NCI-H146 treated with DMSO at 0.1 percent for 48 hours (cell line): ENCODE results near the gene PCDHGA9.
"Not testable (repeated sequence)": the region's sequence is repeated elsewhere in the genome, so short reads cannot be mapped to it uniquely, and the experiment has no call there.

Source experiments
- DNase-seq: peaks from one replicate; lab custom pipeline; 2025; ENCODE audit not compliant: unreplicated experiment; lab: John Stamatoyannopoulos, UW

Gene PCDHGA9

DNA sequence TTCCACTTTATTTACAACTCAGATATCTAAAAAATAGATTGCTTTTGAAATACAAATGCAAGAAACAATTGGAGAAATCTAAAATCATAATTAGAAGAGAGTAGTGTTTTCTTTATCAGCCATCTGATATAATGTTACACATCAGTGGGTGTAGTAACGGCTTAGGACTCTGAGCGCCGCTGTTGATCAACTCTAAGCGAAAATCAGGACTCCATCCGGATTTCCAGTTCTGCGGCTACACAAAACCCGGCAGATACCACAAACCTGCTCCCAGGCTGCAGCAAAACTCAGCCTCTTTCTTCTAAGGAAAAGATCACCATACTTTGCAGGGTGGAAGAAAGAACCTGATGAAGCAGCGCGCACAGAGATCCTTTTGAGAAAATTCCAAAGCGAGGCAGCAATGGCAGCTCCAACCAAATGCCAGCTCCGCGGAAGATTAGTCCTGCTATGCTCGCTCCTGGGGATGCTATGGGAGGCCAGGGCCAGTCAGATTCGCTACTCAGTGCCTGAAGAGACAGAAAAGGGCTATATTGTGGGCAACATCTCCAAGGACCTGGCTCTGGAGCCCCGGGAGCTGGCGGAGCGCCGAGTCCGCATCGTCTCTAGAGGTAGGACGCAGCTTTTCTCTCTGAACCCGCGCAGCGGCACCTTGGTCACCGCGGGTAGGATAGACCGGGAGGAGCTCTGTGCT is at the start of gene PCDHGA9:
PCDHGA9 (plus strand) TSS at position 226 of the 691 bp plus-strand sequence; CDS start at position 401, 175 bp downstream.
- DNase-seq, result no peak

GRCh38 chr5:141354900-141355469 is 47.6 kb upstream of the PCDHGA9 start, which contains the start of gene PCDHGA4:
TSS of gene PCDHGA4 (plus strand) at chr5:141355021. CDS start at chr5:141355108, 87 bp downstream.
- DNase-seq, result no peak

- no peak for DNase-seq
These were observed 46.9 kb upstream of the PCDHGA9 start for GRCh38 chr5:141355641-141356040.

GRCh38 chr5:141356133-141356532 is 46.4 kb upstream of the PCDHGA9 start:
- DNase-seq, result no peak

GRCh38 chr5:141356950-141357349 is 45.6 kb upstream of the PCDHGA9 start:
- DNase-seq, result no peak

DNA sequence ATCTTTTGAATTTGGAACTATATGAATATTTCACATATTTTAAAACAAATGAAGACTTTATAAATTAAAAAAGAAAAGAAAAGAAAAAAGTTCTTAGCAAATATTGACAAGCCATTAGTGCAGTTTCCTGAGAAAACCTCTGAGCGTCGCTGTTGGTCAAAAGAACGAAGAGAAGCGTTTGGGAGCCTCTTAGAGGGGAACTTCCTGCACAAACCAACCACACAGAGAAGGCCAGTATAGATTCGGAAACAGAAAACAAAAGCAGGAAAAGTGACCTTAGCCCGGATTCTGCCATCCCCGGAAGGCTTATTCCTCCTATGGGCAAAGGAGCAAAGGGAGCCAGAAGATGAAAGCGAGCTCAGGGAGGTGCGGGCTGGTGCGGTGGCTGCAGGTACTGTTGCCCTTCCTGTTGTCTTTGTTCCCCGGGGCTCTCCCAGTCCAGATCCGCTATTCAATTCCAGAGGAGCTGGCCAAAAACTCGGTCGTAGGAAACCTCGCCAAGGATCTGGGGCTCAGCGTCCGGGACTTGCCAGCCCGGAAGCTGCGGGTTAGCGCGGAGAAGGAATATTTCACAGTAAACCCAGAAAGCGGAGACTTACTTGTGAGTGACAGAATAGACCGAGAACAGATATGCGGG is 42.7 kb upstream of the PCDHGA9 start, which contains the start of gene PCDHGB2:
PCDHGB2 (plus strand) TSS at position 205 of the 637 bp plus-strand sequence; CDS start at position 347, 142 bp downstream.
- no peak for DNase-seq

- DNase-seq, result no peak
These were observed 41.9 kb upstream of the PCDHGA9 start for GRCh38 chr5:141360685-141361084.

DNA sequence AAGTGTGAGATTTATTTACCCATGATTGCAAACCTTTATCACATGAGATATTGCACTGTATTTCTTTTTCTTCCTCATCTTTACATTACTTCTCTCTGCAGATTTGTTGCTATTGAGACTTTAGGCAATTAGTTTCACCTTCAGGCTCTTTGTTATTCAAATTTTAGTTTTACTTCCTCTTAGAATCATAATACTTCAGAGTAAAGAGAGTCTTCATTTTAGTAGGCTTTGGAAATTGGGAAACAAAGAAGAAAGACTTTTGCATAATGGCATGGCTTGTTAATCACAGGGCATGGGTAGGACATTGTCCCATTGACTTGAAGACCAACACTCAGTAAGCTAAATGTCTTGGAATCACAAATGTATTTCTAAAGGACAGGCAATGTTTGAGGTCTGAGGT is 39.9 kb upstream of the PCDHGA9 start:
- no peak for DNase-seq

DNA sequence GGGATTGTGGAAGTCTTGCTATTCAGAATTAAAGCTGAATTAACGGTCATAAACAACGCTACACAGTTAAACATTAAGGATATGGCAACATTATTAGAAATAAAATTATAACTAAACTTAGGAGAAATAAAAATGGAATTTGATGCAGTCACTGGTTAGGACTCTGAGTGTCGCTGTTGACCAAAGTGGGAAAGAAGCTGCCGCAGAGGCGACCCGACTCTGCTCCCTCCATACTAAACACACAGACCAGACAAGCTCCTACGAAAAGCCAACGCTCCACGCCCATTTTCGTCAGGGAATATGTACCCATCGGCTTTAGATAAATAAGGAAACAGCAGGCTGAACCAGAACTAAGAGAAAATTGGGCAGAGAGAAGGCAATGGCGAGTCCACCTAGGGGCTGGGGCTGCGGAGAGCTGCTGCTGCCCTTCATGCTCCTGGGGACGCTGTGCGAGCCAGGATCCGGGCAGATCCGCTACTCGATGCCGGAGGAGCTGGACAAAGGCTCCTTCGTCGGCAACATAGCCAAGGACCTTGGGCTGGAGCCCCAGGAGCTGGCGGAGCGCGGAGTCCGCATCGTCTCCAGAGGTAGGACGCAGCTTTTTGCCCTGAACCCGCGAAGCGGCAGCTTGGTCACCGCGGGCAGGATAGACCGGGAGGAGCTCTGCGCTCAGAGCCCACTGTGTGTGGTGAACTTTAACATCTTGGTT is 38.5 kb upstream of the PCDHGA9 start, which contains the start of gene PCDHGA5:
PCDHGA5 (plus strand) TSS at position 211 of the 709 bp plus-strand sequence; CDS start at position 380, 169 bp downstream.
- no peak for DNase-seq

GRCh38 chr5:141366016-141366896 is 36.3 kb upstream of the PCDHGA9 start:
- no peak for DNase-seq

DNA sequence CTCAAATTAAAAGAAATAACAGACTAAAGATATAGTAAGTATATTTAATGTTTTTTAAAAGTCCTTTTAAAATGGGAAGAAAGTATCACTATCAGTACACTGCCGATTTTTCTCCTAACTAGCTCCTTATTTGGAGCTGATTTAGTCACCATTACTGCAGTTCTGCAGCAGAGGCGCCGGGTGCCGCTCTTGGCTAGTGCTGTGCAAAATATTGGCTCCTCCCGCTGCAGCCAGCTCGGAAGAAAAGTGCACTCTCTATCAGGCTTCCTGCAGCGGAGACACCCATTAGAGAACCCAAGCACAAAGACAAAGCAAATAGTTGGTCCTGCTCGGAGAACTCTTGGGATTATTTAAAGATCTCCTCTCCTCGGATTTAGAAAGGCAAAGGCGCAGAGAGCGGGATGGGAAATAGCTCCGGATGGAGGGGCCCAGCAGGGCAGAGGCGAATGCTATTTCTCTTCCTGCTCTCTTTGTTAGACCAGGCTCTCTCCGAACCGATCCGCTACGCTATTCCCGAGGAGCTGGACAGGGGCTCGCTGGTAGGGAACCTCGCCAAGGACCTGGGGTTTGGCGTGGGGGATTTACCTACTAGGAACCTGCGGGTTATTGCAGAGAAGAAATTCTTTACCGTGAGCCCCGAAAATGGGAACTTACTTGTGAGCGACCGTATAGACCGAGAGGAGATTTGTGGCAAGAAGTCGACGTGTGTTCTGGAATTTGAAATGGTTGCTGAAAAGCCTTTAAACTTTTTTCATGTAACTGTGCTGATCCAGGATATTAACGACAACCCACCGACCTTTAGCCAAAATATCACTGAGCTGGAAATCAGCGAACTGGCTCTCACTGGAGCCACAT is 32.4 kb upstream of the PCDHGA9 start, which contains the start of gene PCDHGB3:
PCDHGB3 (plus strand) TSS at position 249 of the 855 bp plus-strand sequence; CDS start at position 402, 153 bp downstream.
- no peak for DNase-seq

DNA sequence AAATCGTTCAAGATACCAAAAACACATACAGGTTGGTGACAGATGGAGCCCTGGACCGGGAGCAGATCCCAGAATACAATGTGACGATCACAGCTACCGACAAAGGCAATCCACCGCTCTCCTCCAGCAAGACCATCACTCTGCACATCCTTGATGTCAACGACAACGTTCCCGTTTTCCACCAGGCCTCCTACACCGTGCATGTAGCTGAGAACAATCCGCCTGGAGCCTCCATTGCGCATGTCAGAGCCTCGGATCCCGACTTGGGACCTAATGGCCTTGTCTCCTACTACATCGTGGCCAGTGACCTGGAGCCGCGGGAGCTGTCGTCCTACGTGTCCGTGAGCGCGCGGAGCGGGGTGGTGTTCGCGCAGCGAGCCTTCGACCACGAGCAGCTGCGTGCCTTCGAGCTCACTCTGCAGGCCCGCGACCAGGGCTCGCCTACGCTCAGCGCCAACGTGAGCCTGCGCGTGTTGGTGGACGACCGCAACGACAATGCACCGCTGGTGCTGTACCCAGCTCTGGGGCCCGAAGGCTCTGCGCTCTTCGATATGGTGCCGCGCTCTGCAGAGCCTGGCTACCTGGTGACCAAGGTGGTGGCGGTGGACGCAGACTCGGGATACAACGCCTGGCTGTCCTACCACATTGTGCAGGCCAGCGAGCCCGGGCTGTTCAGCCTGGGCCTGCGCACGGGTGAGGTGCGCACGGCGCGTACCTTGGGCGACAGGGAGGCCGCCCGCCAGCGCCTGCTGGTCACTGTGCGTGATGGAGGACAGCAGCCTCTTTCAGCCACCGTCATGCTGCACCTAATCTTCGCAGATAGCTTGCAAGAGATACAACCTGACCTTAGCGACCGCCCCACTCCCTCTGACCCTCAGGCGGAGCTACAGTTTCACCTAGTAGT is 30.8 kb upstream of the PCDHGA9 start:
- no peak for DNase-seq

GRCh38 chr5:141373673-141374317 is 28.8 kb upstream of the PCDHGA9 start, which contains the start of gene PCDHGA6:
TSS of gene PCDHGA6 (plus strand) at chr5:141373891. CDS start at chr5:141374084, 193 bp downstream.
- no peak for DNase-seq

GRCh38 chr5:141374627-141375026 is 28.0 kb upstream of the PCDHGA9 start:
- no peak for DNase-seq

GRCh38 chr5:141375444-141376155 is 27.0 kb upstream of the PCDHGA9 start:
- not testable (repeated sequence) for DNase-seq

- DNase-seq, result no peak
These were observed 19.9 kb upstream of the PCDHGA9 start, which contains the start of gene PCDHGA7 for GRCh38 chr5:141382469-141383294. TSS of gene PCDHGA7 (plus strand) at chr5:141382742. CDS start at chr5:141382900, 158 bp downstream.
